ENCODE measurements around the gene LRRC73. TPM values are rescaled to one million over a fixed set of nuclear protein-coding genes. Genes with fewer than 3 reads are reported as not detected.
A peak's percentile ranks its signal among the peaks of the same experiment; 100 is the strongest.

Gene LRRC73
- total and polyA plus RNA-seq, 9 of the 15 experiments (the other 6 are each of a cell fraction or from before 2014, with no cell fraction given) = 0.07 to 0.55 (median 0.16) TPM; not detected in 3

DNA sequence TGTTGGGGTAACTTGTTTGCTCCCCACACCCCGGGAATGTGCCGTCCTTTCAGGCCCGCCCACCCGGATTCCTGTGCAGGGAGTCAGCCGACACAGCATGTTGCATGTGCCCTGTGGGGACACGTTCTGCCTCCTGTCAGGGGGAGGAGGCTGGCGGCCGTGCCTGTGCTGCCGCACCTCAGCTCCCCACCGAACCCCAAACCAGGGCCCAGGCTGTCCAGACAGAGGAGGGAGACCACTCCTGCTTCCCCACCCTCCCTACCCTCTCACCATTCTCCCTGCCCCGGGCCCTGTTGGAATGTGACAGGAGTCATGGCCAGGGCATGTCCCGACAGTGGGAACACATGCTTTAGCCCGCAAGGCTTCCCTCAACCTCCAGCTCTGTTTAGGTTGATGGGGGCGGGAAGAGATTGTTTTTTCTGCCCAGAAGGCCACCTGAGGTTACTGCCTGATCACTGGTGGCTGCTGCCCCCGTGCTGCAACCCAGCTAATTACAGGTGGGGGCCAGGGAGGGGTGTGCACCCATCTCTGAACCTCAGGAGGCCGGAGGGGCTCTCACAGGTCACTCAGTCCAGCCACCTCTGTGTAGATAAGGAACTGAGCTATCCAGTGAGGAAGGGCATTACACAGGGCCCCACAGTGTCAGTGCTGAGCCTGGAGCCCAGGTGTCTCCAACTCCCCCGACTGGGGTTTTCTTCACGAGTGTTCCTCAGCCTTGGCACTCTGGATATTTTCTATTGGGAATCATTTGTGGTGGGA, 13.6 kb downstream of the LRRC73 start (continued):
- TF ChIP-seq, protein P1, sequence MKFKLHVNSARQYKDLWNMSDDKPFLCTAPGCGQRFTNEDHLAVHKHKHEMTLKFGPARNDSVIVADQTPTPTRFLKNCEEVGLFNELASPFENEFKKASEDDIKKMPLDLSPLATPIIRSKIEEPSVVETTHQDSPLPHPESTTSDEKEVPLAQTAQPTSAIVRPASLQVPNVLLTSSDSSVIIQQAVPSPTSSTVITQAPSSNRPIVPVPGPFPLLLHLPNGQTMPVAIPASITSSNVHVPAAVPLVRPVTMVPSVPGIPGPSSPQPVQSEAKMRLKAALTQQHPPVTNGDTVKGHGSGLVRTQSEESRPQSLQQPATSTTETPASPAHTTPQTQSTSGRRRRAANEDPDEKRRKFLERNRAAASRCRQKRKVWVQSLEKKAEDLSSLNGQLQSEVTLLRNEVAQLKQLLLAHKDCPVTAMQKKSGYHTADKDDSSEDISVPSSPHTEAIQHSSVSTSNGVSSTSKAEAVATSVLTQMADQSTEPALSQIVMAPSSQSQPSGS (CRISPR knock-in tag; IDR thresholded peaks at IDR 0.05) = no peak
- TF ChIP-seq CTBP1 (IDR thresholded peaks at IDR 0.05; ENCODE audit: borderline replicate concordance) (peak; percentile 49; the same call in 1 of the 2 replicates), GABPA (tag; conservative IDR thresholded peaks at IDR 0.05; ENCODE audit: low read depth) (no peak), NR4A1 (CRISPR knock-in tag; IDR thresholded peaks at IDR 0.05) (no peak), NR4A1 (tag; IDR thresholded peaks at IDR 0.05) (no peak), ZNF740 (CRISPR knock-in tag; IDR thresholded peaks at IDR 0.05) (no peak), ZNF740 (tag; IDR thresholded peaks at IDR 0.05) (no peak), CBX2 (IDR thresholded peaks at IDR 0.05; ENCODE audit: insufficient read depth, low read length, poor library complexity, severe bottlenecking) (no peak), NONO (IDR thresholded peaks at IDR 0.05; ENCODE audit: low read depth in 2 of 2, low read length in 1 of 2) (no peak), GTF2B (IDR thresholded peaks at IDR 0.05; ENCODE audit: extremely low read depth, insufficient read length) (no peak), EHMT2 (IDR thresholded peaks at IDR 0.05) (no peak), TAF1 (IDR thresholded peaks at IDR 0.05; ENCODE audit: control insufficient read depth, extremely low read depth, insufficient read depth, low read length, severe bottlenecking) (no peak), CHD1 (IDR thresholded peaks at IDR 0.05; ENCODE audit: low read length) (no peak), KLF6 (CRISPR knock-in tag; IDR thresholded peaks at IDR 0.05; ENCODE audit: borderline replicate concordance) (no peak), BCL6 (CRISPR knock-in tag; IDR thresholded peaks at IDR 0.05) (no peak), TCF7 (IDR thresholded peaks at IDR 0.05; ENCODE audit: borderline replicate concordance) (no peak), E2F5 (CRISPR knock-in tag; IDR thresholded peaks at IDR 0.05) (no peak), TFAP4 (CRISPR knock-in tag; IDR thresholded peaks at IDR 0.05; ENCODE audit: borderline replicate concordance) (peak; percentile 44; the same call in 1 of the 2 replicates), MAZ (CRISPR knock-in tag; conservative IDR thresholded peaks at IDR 0.05 in 1 of 2, IDR thresholded peaks at IDR 0.05 in 1 of 2) (peak; percentile 87 to 98), NFATC3 (IDR thresholded peaks at IDR 0.05) (no peak)
- TF ChIP-seq, protein P2, sequence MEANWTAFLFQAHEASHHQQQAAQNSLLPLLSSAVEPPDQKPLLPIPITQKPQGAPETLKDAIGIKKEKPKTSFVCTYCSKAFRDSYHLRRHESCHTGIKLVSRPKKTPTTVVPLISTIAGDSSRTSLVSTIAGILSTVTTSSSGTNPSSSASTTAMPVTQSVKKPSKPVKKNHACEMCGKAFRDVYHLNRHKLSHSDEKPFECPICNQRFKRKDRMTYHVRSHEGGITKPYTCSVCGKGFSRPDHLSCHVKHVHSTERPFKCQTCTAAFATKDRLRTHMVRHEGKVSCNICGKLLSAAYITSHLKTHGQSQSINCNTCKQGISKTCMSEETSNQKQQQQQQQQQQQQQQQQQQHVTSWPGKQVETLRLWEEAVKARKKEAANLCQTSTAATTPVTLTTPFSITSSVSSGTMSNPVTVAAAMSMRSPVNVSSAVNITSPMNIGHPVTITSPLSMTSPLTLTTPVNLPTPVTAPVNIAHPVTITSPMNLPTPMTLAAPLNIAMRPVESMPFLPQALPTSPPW (CRISPR knock-in tag; IDR thresholded peaks at IDR 0.05) = peak; percentile 89

Data from K562 (cell line).